T-helper 17 cell (primary cell): ENCODE measurements around the gene CLNK. TPM values are rescaled to one million over a fixed set of nuclear protein-coding genes. Genes with fewer than 3 reads are reported as not detected.

Experiments used
- ATAC-seq: fragments of 150-1000 bp; cut with Tn5 transposase; 2 replicates; pipeline ENCODE4 v1.10.0; 2021; ENCODE audit warnings: mild to moderate bottlenecking, moderate library complexity
- DNase-seq, 3 donors: peaks; one replicate each; pipeline versions ENCODE4 v3.0.0 to v3.0.0-alpha.2; 2020 to 2021
- H3K9me3 ChIP-seq: one replicate; pipeline ENCODE4 v1.7.0; 2013; ENCODE audit warnings: low read length, mild to moderate bottlenecking; ENCODE audit not compliant: control insufficient read depth, poor library complexity, severe bottlenecking
- H3K27ac Mint-ChIP-seq: one replicate; pipeline ENCODE4 v1.8.0; 2022; ENCODE audit warnings: mild to moderate bottlenecking, moderate library complexity, mixed read lengths
- H3K27me3 Mint-ChIP-seq: one replicate; pipeline ENCODE4 v1.8.0; 2022; ENCODE audit warnings: mixed read lengths
- H3K36me3 Mint-ChIP-seq: one replicate; pipeline ENCODE4 v1.8.0; 2022; ENCODE audit warnings: low read depth, mixed read lengths
- H3K4me1 Mint-ChIP-seq: one replicate; pipeline ENCODE4 v1.8.0; 2022; ENCODE audit warnings: mild to moderate bottlenecking, mixed read lengths
- H3K4me3 Mint-ChIP-seq: one replicate; pipeline ENCODE4 v1.8.0; 2022; ENCODE audit warnings: mild to moderate bottlenecking, moderate library complexity, mixed read lengths
- total RNA-seq, 4 donors: library from RNA in 2 of 4; stranded (reverse) in 2 of 4; gene quantifications; one replicate each; pipeline ENCODE4 v1.2.3 and lab custom pipeline; 2022 to 2026

CLNK gene
- total RNA-seq, 2 donors from 2014 or later = 0.12 to 0.39 TPM

DNA sequence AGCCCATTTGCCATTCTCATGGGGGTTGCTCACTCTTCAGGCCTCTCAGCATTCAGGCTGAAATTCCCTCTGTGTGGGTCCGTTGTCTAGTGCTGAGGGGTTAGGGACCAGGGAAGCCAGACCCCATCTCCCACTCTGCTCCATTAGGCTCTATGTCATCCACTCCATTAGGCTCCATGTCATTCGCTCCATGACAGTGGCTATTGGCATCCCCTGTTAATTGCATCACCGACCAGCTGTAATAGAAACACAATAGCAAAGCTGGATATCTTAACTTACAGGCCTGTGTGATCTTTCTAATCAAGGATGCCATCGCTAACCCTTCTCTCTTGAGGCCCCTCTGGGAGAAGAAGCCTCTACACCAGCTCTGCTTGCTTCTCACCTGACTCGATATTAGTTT, 201.7 kb downstream of the CLNK start:
- DNase-seq = no peak
- ATAC-seq = no peak
- no peaks in the 10 kb centered on the region for H3K9me3 ChIP-seq
- H3K4me3 Mint-ChIP-seq = no peak overlapping the region
- H3K27ac Mint-ChIP-seq = no peak overlapping the region
- H3K27me3 Mint-ChIP-seq = peaks cover 30% of the 10 kb centered on the region
- H3K4me1 Mint-ChIP-seq = no peaks in the 10 kb centered on the region
- no peaks in the 10 kb centered on the region for H3K36me3 Mint-ChIP-seq

DNA sequence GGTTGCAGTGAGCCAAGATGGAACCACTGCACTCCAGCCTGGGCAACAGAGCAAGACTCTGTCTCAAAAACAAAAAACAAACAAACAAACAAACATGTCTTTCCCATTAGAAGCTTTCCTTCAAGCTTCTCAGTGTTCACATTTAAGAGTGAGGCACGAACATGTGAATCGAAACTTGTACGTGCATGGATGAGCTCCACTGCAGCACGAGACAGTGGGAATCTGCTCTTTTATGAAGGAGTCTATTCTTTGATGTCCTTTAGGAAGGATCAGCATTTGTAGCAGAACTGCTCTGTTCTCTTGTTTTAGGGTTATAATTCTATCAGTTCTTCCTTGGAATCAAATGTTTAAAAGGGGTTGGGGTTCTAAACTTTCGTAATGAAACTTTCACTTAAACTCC, 204.0 kb downstream of the CLNK start:
- Mint-ChIP-seq H3K4me1 (no peaks in the 10 kb centered on the region), H3K27me3 (peaks cover 16% of the 10 kb centered on the region), H3K27ac (no peak overlapping the region), H3K4me3 (no peak overlapping the region), H3K36me3 (no peaks in the 10 kb centered on the region)
- DNase-seq (no peak), ATAC-seq (no peak)
- H3K9me3 ChIP-seq = no peaks in the 10 kb centered on the region

DNA sequence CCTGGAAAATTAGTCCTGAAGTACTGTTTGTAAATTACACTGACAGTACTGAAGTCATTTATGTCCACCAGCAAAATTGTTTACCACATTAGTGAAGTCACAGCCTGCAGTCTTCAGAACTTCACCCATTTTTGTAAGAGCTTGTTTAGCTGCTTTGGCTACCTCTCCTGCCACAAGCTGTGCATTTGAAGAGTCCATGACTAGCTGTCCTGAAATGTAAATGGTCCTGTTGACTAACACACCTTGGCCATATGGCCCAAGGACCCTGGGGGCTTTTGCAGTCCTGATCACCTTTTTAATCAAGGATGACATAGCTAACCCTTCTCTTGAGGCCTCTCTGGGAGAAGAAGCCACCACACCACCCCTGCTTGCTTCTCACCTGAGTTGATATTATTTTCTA, 205.9 kb downstream of the CLNK start:
- no peaks in the 10 kb centered on the region for H3K9me3 ChIP-seq
- Mint-ChIP-seq H3K27ac (no peak overlapping the region), H3K4me1 (no peaks in the 10 kb centered on the region), H3K27me3 (peaks cover 7% of the 10 kb centered on the region), H3K4me3 (no peak overlapping the region), H3K36me3 (no peaks in the 10 kb centered on the region)
- DNase-seq = no peak
- no peak for ATAC-seq

DNA sequence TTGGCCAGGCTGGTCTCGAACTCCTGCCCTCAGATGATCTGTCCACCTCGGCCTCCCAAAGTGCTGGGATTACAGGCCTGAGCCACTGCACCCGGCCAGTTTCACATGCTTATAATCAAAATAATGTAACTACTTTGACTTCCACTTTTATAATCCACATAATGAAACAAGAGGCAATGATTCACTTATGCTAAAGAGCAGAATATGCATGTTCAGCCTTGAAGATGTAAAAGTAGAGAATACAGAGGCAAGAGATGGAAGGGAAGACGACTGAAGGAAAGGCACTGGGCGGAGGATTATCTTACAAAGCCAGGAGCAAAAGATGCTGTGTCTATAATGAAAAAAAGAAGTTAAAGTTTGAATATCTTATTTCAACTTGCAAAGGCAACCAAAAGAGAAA, 214.1 kb downstream of the CLNK start:
- DNase-seq (no peak), ATAC-seq (no peak)
- Mint-ChIP-seq H3K4me1 (no peaks in the 10 kb centered on the region), H3K27ac (no peak overlapping the region), H3K4me3 (no peak overlapping the region), H3K27me3 (peaks cover 23% of the 10 kb centered on the region), H3K36me3 (no peaks in the 10 kb centered on the region)
- no peaks in the 10 kb centered on the region for H3K9me3 ChIP-seq

DNA sequence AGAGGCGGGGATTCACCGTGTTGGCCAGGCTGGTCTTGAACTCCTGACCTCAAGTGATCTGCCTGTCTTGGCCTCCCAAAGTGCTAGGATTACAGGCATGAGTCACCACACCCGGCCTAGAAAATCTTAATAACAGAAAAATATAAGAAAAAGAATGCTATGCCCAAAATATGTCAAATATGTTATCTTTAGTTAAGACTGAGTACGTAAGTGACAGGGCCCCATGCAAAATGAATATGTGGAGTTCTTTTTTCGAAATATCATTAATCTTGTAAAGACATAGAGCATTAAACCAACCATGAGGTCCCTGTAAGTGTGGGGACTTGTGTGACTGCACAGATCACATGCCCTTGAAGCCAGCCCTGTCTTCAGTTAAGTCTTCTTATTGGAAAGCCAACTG, 218.4 kb downstream of the CLNK start:
- no peak for DNase-seq
- H3K27ac Mint-ChIP-seq = no peak overlapping the region
- peaks cover 3% of the 10 kb centered on the region for H3K9me3 ChIP-seq
- H3K4me1 Mint-ChIP-seq = peaks cover 3% of the 10 kb centered on the region
- no peak overlapping the region for H3K4me3 Mint-ChIP-seq
- H3K36me3 Mint-ChIP-seq = no peaks in the 10 kb centered on the region
- no peak for ATAC-seq
- H3K27me3 Mint-ChIP-seq = peaks cover 52% of the 10 kb centered on the region

DNA sequence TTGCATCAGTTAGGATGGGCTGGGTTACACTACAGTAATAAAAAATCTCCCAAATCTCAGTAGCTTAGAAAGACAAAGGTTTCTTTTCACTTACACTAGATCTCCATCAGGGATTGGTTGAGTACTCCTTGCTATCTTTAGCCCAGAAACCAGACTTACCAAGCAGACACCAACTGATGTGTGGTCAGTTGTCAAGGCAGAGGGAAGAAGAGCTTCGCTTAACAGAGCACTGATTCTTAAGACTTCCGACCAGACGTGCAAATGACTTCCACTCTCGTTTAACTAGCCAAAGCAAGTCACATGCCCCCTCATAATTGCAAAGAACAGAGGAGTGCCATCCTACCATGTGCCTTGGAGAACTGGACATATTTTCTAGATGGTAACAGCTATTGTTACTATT, 221.7 kb downstream of the CLNK start:
- ATAC-seq (no peak), DNase-seq (no peak)
- H3K4me1 Mint-ChIP-seq = peaks cover 3% of the 10 kb centered on the region
- peaks cover 45% of the 10 kb centered on the region for H3K27me3 Mint-ChIP-seq
- no peak overlapping the region for H3K27ac Mint-ChIP-seq
- peaks cover 3% of the 10 kb centered on the region for H3K9me3 ChIP-seq
- no peaks in the 10 kb centered on the region for H3K36me3 Mint-ChIP-seq
- H3K4me3 Mint-ChIP-seq = no peak overlapping the region

DNA sequence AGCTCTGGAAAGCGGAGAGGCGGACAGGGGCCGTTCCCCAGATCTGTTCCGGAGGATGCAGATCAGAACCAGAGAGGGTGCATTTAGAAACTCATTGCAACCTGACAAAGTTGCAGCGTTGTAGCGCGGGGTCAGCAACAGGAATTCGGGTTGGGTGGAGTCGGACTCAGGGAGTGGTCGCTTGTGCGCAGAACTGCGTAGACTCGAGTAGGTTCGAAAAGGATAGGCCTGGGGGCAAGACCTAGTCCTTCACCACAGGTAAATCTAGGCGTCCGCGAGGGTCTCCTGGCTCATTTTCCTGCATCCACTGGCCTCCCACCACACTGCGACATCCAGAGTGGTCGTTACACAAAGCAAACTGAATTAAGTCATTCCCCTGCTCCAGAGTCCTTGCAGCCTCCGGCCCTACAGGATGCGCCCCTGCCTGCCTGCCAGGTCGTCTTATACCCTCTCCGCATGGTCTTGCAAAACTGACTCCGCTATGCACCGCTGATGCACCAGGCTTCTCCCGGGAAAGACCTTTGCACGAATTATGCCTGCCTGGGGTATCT, 222.6 kb downstream of the CLNK start:
- no peak for DNase-seq
- ATAC-seq = no peak
- H3K36me3 Mint-ChIP-seq = no peaks in the 10 kb centered on the region
- peaks cover 3% of the 10 kb centered on the region for H3K9me3 ChIP-seq
- H3K27me3 Mint-ChIP-seq = peaks cover 40% of the 10 kb centered on the region
- H3K4me3 Mint-ChIP-seq = peak overlapping the region; percentile 82
- peaks cover 5% of the 10 kb centered on the region for H3K4me1 Mint-ChIP-seq
- H3K27ac Mint-ChIP-seq = no peak overlapping the region

DNA sequence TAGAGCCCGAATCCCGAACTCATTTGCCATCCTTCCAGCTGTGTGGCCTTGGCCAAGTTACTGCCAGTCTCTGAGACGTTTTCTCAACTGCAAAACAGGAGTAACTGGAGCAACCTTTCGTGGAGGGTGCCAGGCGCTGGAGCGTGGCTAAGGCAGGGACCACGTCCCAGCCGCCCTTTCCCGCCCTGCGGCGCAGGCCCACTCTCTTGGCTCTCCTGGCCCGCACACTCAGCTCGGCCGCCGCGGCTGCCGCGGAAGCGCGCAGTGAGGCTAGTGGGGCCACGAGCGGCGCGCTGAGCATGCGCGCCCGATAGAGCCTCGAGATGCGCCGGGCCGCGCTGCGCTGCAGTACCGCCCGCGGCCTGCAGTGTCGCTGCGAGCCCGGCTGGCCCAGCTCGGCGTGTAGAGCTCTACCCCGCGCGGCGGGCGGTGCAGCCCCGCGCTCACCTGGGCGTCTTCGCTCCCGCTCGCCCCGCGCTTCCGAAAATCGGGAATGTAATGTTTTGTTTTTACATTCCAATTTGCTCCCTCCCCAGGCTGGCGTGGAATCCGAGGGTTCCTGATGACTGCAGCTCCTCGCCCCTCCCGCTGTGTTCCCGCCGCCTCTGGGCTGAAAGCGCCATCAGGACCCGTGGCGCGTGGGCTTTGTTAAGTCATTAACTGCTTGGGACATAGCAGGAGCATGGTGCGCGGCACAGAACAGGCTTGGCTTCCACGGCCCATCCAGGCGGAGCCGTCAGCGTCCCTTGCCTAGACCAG, 223.3 kb downstream of the CLNK start:
- DNase-seq = peak; percentile 69 to 74 (median 73)
- H3K9me3 ChIP-seq = peaks cover 3% of the 10 kb centered on the region
- H3K4me3 Mint-ChIP-seq = peak overlapping the region; percentile 82
- peaks cover 5% of the 10 kb centered on the region for H3K4me1 Mint-ChIP-seq
- no peak overlapping the region for H3K27ac Mint-ChIP-seq
- no peaks in the 10 kb centered on the region for H3K36me3 Mint-ChIP-seq
- peak; percentile 83 for ATAC-seq
- H3K27me3 Mint-ChIP-seq = peaks cover 35% of the 10 kb centered on the region

DNA sequence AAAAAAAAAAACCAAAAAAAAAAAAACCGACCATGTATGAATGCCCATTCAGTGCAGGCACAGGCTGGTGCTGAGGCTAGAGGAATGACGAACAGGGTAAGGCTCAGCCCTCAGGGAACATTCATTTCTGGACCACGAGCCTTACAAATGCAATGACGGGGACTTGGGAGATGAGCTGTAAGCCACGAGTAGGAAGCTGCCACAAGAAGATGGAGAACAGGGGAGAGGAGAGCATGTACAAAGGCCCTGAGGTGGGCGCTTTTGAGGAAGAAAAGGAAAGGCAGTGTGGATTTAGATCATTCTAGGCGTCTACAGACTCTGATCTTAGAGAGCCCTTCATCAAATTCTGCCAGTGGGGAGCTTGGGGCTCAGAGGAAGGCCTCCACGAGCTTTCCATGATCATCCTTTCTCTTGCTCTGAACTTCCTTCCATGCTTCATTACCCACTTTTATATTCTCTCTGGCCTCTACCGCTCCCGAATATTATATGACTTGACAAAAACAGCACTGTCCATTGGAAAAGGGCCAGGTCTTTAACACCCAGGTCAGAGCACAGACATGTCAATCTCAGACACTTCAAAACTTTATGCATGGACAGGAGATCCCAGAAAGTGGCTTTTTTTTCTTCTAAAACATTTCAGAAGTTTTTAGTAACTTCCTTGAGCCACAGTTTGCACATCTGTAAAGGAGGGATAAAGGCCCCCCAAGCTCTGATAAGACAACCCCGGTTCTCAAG, 224.1 kb downstream of the CLNK start:
- ATAC-seq (no peak), DNase-seq (no peak)
- H3K27me3 Mint-ChIP-seq = peaks cover 34% of the 10 kb centered on the region
- peaks cover 7% of the 10 kb centered on the region for H3K4me1 Mint-ChIP-seq
- peak overlapping the region; percentile 82 for H3K4me3 Mint-ChIP-seq
- H3K27ac Mint-ChIP-seq = no peak overlapping the region
- H3K36me3 Mint-ChIP-seq = no peaks in the 10 kb centered on the region
- H3K9me3 ChIP-seq = peaks cover 3% of the 10 kb centered on the region

DNA sequence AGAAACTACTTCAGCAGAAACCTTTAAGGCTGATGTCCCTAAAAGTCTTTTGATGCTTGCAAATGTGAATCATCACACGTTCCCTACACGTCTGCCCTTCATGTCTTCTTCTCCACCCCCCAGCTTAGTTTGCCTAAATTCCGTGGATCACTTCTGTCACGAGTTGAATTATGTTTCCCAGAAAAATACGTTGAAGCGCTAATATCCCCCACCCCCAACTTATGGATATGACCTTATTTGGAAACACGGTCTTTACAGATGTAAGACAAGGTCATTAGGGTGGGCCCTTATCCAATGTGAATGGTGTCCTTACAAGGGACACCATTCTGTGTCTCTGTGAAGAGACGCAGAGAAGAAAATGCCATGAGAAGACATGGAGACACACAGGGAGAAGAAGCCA, 225.3 kb downstream of the CLNK start:
- H3K9me3 ChIP-seq = peaks cover 3% of the 10 kb centered on the region
- Mint-ChIP-seq H3K36me3 (no peaks in the 10 kb centered on the region), H3K27ac (no peak overlapping the region), H3K4me3 (no peak overlapping the region), H3K27me3 (peaks cover 25% of the 10 kb centered on the region), H3K4me1 (peaks cover 7% of the 10 kb centered on the region)
- no peak for ATAC-seq
- DNase-seq = no peak

DNA sequence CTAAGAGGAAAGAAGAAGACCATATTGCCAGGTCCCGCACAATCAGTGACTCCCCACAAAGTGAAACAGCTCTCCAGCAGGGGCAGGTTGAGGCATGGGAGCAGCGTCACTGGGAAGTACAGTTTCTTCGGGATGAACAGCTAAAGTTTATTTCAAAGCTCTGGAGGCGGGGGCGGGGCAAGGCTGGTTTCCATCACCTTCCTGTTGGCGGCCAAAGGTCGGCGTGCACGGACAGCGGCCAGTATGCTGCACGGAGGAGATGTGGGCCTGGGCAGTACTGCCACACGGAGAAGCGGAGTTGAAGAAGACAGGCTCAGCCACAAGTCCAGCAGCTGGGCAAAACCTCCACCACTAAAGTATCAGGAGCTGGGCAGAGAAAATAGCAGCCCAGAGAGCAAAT, 226.4 kb downstream of the CLNK start:
- Mint-ChIP-seq H3K27ac (no peak overlapping the region), H3K4me3 (no peak overlapping the region), H3K27me3 (peaks cover 23% of the 10 kb centered on the region), H3K4me1 (peaks cover 7% of the 10 kb centered on the region), H3K36me3 (no peaks in the 10 kb centered on the region)
- H3K9me3 ChIP-seq = peaks cover 3% of the 10 kb centered on the region
- DNase-seq (no peak), ATAC-seq (no peak)

DNA sequence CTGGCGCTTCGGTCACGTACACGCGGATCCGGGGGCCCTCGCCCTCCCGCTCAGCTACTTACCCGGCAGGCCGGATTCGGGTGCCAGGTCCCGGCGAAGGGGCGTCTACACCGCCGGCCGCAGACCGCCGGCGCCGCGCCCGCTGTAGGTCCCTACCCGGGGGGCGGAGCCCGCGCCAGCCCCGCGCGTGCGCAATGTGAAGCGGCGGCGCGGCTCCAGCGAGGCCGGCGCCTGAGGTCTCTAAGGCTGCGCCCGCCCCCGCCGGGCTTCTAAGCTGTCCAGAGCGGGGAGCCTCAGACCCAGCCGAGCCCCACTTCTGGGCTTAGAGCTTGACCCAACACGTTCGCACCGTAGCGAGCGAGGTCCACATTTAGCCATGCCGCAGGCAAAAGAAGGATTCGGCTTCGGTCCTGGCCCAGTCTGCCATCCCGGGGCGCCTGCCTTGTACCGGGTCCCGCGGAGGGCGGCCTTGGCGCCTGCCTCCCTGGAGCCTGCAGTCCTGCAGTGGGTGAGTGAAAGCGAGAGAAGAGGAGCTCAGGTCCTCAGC, 227.2 kb downstream of the CLNK start, which contains the start of gene ZNF518B:
Gene ZNF518B, minus strand, starts transcription at position 172 of the 547 bp plus-strand sequence. CDS start 11,098 bp downstream, outside the sequence.
- Mint-ChIP-seq H3K4me1 (peaks cover 7% of the 10 kb centered on the region), H3K4me3 (peak within 1 kb of the TSS; percentile 88), H3K27ac (peak within 1 kb of the TSS; percentile 77), H3K27me3 (peaks cover 15% of the 10 kb centered on the region), H3K36me3 (peaks cover under 1% of the 10 kb centered on the region)
- DNase-seq = peak; percentile 74 to 81 (median 77)
- peak; percentile 81 for ATAC-seq
- H3K9me3 ChIP-seq = peaks cover 3% of the 10 kb centered on the region

DNA sequence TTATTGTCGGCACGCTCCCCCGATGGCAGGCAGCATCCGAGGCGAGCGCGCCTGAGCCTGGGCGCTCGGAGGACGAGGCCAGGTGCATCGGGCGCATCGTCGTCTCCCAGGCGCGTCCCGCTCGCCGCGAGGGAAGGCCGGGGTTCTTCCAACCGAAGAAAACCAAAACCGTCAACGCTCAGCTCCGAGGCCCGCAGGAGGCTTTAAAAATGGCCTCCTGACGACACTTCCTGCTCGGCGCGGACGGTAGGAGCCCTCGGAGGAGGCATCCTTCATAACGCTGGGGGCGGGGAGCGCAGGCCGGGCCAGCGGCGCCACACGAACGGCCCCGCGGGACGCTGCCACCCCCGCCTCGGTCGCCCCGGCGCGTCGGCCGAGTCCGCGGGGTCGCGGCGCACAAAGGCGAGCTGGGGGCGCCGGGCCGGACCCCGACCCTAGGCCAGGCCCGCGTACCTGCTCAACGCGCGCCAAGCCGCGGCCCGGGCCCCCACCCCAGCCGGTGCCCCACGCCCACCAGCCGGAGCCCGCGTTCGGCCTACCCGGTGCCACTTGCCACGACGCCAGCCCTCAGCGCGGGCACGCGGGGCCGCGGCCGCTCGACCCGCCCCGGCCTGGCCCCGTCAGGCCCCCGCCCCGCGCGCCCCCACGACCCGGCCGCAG, 227.8 kb downstream of the CLNK start:
- H3K27ac Mint-ChIP-seq = peak overlapping the region; percentile 77

More for the DNA sequence above, 227.8 kb downstream of the CLNK start:
- peaks cover 10% of the 10 kb centered on the region for H3K27me3 Mint-ChIP-seq
- peaks cover under 1% of the 10 kb centered on the region for H3K9me3 ChIP-seq
- H3K4me3 Mint-ChIP-seq = peak overlapping the region; percentile 88
- H3K4me1 Mint-ChIP-seq = peaks cover 7% of the 10 kb centered on the region
- peaks cover 2% of the 10 kb centered on the region for H3K36me3 Mint-ChIP-seq
- DNase-seq = peak; percentile 32 to 47 (median 33)
- peak; percentile 60 for ATAC-seq
